Endothelial cell (in vitro differentiated cells): ENCODE data around the gene TBX19. TPM values are rescaled to one million over a fixed set of nuclear protein-coding genes. Genes with fewer than 3 reads are reported as not detected.

Experiments used
- DNase-seq: peaks from one replicate; pipeline ENCODE4 v3.0.0; 2021; ENCODE audit warnings: low spot score
- H3K27ac Mint-ChIP-seq: one replicate; pipeline ENCODE4 v1.8.0; 2021; ENCODE audit warnings: mixed read lengths, inconsistent platforms; ENCODE audit not compliant: unreplicated experiment
- H3K27me3 Mint-ChIP-seq: one replicate; pipeline ENCODE4 v1.8.0; 2021; ENCODE audit warnings: mild to moderate bottlenecking, moderate library complexity, mixed read lengths, inconsistent platforms; ENCODE audit not compliant: unreplicated experiment
- H3K36me3 Mint-ChIP-seq: one replicate; pipeline ENCODE4 v1.8.0; 2021; ENCODE audit warnings: mild to moderate bottlenecking, low read depth, mixed read lengths, inconsistent platforms; ENCODE audit not compliant: unreplicated experiment
- H3K4me1 Mint-ChIP-seq: one replicate; pipeline ENCODE4 v1.8.0; 2021; ENCODE audit warnings: mild to moderate bottlenecking, mixed read lengths, inconsistent platforms; ENCODE audit not compliant: unreplicated experiment
- H3K4me3 Mint-ChIP-seq: one replicate; pipeline ENCODE4 v1.8.0; 2021; ENCODE audit warnings: mild to moderate bottlenecking, mixed read lengths, inconsistent platforms; ENCODE audit not compliant: unreplicated experiment
- H3K9me3 Mint-ChIP-seq: one replicate; pipeline ENCODE4 v1.8.0; 2021; ENCODE audit warnings: mixed read lengths, inconsistent platforms; ENCODE audit not compliant: unreplicated experiment
- CTCF ChIP-seq: fragments of 200-600 bp; sonication (generic); IDR thresholded peaks from one replicate; pipeline ENCODE4 v1.5.0; 2021; ENCODE audit warnings: antibody characterized with exemption; ENCODE audit not compliant: unreplicated experiment
- long read RNA-seq: library from polyadenylated mRNA; unstranded; transcript quantifications from one replicate; pipeline ENCODE4 v2.0.0, GENCODE V29; 2020; ENCODE audit not compliant: unreplicated experiment
- total RNA-seq: library from RNA; stranded (reverse); fragmentation: NEBNext Ultra II Directional; extraction: Animal tissue kit (Norgen Biotek cat#: 25700); gene quantifications from one replicate; pipeline ENCODE4 v1.2.1, GENCODE V29; 2021; ENCODE audit not compliant: unreplicated experiment

TBX19 gene
- 1.1 TPM for total RNA-seq
- long read RNA-seq, result 0 reads

- no peaks in the 10 kb centered on the region for H3K36me3 Mint-ChIP-seq
- peaks cover 11% of the 10 kb centered on the region for H3K4me1 Mint-ChIP-seq
- no peak for TF ChIP-seq CTCF
- H3K4me3 Mint-ChIP-seq, result no peak within 1 kb of the TSS
- no peak within 1 kb of the TSS for H3K27ac Mint-ChIP-seq
- H3K9me3 Mint-ChIP-seq, result no peaks in the 10 kb centered on the region
- H3K27me3 Mint-ChIP-seq, result no peaks in the 10 kb centered on the region
- no peak for DNase-seq
Observed at GRCh38 chr1:168280296-168280927, at the start of gene TBX19. Gene TBX19, plus strand, starts transcription at chr1:168280877. Its CDS starts 214 bp downstream, at chr1:168281091.

GRCh38 chr1:168234846-168235547 lies 45.7 kb upstream of the TBX19 start:
- no peaks in the 10 kb centered on the region for H3K9me3 Mint-ChIP-seq
- no peaks in the 10 kb centered on the region for H3K4me1 Mint-ChIP-seq
- peak; percentile 43 for DNase-seq
- no peak overlapping the region for H3K27ac Mint-ChIP-seq
- no peak overlapping the region for H3K4me3 Mint-ChIP-seq
- peaks cover 41% of the 10 kb centered on the region for H3K36me3 Mint-ChIP-seq
- H3K27me3 Mint-ChIP-seq, result no peaks in the 10 kb centered on the region
- peak; percentile 57 for TF ChIP-seq CTCF

- H3K27me3 Mint-ChIP-seq, result no peaks in the 10 kb centered on the region
- H3K36me3 Mint-ChIP-seq, result peaks cover 41% of the 10 kb centered on the region
- H3K4me3 Mint-ChIP-seq, result no peak overlapping the region
- no peak for DNase-seq
- TF ChIP-seq CTCF, result peak; percentile 6
- H3K9me3 Mint-ChIP-seq, result no peaks in the 10 kb centered on the region
- H3K4me1 Mint-ChIP-seq, result no peaks in the 10 kb centered on the region
- no peak overlapping the region for H3K27ac Mint-ChIP-seq
Observed at GRCh38 chr1:168235548-168235885, 45.2 kb upstream of the TBX19 start.

- H3K36me3 Mint-ChIP-seq, result peaks cover 41% of the 10 kb centered on the region
- TF ChIP-seq CTCF, result no peak
- H3K27me3 Mint-ChIP-seq, result no peaks in the 10 kb centered on the region
- no peak for DNase-seq
- no peak overlapping the region for H3K27ac Mint-ChIP-seq
- no peaks in the 10 kb centered on the region for H3K4me1 Mint-ChIP-seq
- H3K9me3 Mint-ChIP-seq, result no peaks in the 10 kb centered on the region
- no peak overlapping the region for H3K4me3 Mint-ChIP-seq
Observed at GRCh38 chr1:168235937-168236336, 44.7 kb upstream of the TBX19 start.
